ENCODE results near the gene PNPLA8. TPM values are rescaled to one million over a fixed set of nuclear protein-coding genes. Genes with fewer than 3 reads are reported as not detected.

The PNPLA8 gene
- total RNA-seq, 6 experiments from 2014 or later, result 16.2 to 18.7 (median 17.8) TPM

DNA sequence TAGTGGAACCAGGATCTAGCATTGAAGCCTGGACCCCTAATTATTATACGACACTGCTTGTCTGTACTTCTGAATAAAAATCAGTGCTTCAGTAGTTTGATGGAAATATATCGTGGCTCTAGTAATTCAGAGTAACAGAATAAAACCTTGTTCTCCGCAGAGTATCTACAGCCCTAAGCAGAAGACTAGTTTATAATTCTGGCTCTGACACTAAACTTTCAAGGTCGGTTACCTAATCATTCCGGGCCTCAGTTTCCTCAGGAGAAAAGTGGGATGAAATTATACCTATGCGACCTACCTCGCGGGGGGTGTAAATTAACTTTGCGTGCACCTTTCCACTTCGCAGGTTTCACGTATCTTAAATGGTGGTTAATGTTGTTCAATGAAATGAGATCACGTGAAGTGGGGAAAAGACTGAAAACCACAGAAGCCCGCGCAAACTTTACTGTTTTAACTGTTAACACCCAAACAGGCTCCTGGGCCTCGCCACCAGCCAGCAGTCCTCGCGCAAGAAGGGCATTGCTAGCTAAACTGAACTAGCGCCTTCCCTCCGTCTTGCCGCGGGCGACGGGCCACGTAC lies 43.0 kb upstream of the PNPLA8 start:
- H3K4me1 Mint-ChIP-seq (ENCODE audit: low read depth), result peaks cover 37% of the 10 kb centered on the region
- H3K27ac Mint-ChIP-seq, result peak overlapping the region; percentile 99
- peak overlapping the region; percentile 99 for H3K4me3 Mint-ChIP-seq
- H3K27me3 Mint-ChIP-seq (ENCODE audit: insufficient read depth), result no peaks in the 10 kb centered on the region
- TF ChIP-seq, protein P1, sequence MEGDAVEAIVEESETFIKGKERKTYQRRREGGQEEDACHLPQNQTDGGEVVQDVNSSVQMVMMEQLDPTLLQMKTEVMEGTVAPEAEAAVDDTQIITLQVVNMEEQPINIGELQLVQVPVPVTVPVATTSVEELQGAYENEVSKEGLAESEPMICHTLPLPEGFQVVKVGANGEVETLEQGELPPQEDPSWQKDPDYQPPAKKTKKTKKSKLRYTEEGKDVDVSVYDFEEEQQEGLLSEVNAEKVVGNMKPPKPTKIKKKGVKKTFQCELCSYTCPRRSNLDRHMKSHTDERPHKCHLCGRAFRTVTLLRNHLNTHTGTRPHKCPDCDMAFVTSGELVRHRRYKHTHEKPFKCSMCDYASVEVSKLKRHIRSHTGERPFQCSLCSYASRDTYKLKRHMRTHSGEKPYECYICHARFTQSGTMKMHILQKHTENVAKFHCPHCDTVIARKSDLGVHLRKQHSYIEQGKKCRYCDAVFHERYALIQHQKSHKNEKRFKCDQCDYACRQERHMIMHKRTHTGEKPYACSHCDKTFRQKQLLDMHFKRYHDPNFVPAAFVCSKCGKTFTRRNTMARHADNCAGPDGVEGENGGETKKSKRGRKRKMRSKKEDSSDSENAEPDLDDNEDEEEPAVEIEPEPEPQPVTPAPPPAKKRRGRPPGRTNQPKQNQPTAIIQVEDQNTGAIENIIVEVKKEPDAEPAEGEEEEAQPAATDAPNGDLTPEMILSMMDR (IDR thresholded peaks at IDR 0.05), result no peak
- peaks cover 41% of the 10 kb centered on the region for H3K36me3 Mint-ChIP-seq (ENCODE audit: low read depth)
- no peaks in the 10 kb centered on the region for H3K9me3 Mint-ChIP-seq
- no peak for DNase-seq

DNA sequence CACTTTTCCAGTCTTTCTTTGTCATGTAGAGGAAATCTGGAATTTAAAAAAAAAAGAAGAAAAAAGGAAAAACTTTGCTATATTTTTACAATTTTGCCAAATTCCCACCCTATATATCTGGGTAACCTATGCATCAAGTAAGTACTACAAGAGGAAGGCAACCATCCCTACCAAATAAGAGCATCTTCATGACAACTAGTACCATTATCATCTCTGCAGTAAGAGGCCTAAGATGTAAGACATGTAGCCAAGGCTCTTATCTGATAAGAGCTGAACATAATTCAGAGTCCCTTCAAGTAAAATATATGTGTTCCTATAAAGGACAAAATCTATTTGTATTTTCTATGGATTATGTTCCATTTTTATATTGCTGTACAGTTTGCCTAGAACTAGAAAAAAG lies 40.1 kb upstream of the PNPLA8 start:
- Mint-ChIP-seq H3K4me3 (no peak overlapping the region), H3K4me1 (ENCODE audit: low read depth) (peaks cover 36% of the 10 kb centered on the region), H3K27ac (no peak overlapping the region), H3K36me3 (ENCODE audit: low read depth) (peaks cover 49% of the 10 kb centered on the region), H3K27me3 (ENCODE audit: insufficient read depth) (no peaks in the 10 kb centered on the region; the same call in 1 of the 2 replicates), H3K9me3 (no peaks in the 10 kb centered on the region)
- TF ChIP-seq, protein P1 (IDR thresholded peaks at IDR 0.05), result no peak
- DNase-seq, result no peak

DNA sequence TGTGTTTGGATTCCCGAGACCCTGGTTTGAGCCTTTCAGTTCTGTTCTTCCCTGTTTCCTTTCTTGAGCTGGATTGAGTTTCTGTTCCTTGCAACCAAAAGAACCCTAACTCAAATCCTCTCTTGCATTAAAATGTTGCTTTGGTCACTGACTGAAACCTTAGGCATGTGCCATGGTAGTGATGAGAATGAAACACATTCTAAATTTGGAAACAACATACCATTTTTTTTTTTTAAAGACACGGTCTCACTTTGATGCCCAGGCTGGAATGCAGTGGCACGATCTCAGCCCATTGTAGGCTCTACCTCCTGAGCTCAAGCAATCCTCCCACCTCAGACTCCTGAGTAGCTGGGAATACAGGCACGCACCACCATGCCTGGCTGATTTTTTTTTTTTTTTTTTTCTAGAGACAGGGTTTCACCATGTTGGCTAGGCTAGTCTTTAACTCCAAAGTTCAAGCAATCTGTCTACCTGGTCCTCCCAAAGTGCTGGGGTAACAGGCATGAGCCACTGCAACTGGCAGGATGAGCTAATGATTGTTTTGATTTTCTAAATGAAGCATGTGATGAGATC lies 35.2 kb upstream of the PNPLA8 start:
- H3K27me3 Mint-ChIP-seq (ENCODE audit: insufficient read depth), result no peaks in the 10 kb centered on the region; the same call in 1 of the 2 replicates
- DNase-seq, result peak; percentile 31
- TF ChIP-seq, protein P1 (IDR thresholded peaks at IDR 0.05), result no peak
- peaks cover 18% of the 10 kb centered on the region for H3K4me1 Mint-ChIP-seq (ENCODE audit: low read depth)
- peaks cover 54% of the 10 kb centered on the region for H3K36me3 Mint-ChIP-seq (ENCODE audit: low read depth)
- H3K27ac Mint-ChIP-seq, result peak overlapping the region; percentile 43
- peaks cover 12% of the 10 kb centered on the region for H3K9me3 Mint-ChIP-seq
- 0 out of 2 replicates have a peak overlapping the region, but pooled peaks have one; percentile 23 for H3K4me3 Mint-ChIP-seq

DNA sequence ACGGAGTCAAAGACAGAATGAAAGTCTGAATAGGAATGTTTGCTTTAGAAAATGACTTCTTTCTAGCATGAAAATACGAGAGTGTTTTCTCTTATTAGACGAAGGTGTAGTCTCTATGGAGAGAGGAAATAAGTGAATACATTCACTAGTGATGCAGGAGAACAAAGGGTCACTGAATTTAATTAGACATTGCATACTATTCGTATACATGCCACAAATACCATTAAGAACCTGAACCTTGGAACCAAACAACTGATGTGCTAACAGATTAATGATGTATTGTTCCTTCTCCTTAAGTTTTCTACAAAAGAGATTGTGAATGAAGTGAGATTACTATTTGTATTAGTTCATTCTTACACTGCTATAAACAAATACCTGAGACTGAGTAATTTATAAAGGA lies 33.3 kb upstream of the PNPLA8 start:
- DNase-seq, result no peak
- Mint-ChIP-seq H3K9me3 (peaks cover 12% of the 10 kb centered on the region), H3K36me3 (ENCODE audit: low read depth) (peaks cover 42% of the 10 kb centered on the region), H3K27ac (no peak overlapping the region), H3K4me1 (ENCODE audit: low read depth) (peaks cover 18% of the 10 kb centered on the region), H3K4me3 (no peak overlapping the region), H3K27me3 (ENCODE audit: insufficient read depth) (no peaks in the 10 kb centered on the region; the same call in 1 of the 2 replicates)
- TF ChIP-seq, protein P1 (IDR thresholded peaks at IDR 0.05), result no peak

DNA sequence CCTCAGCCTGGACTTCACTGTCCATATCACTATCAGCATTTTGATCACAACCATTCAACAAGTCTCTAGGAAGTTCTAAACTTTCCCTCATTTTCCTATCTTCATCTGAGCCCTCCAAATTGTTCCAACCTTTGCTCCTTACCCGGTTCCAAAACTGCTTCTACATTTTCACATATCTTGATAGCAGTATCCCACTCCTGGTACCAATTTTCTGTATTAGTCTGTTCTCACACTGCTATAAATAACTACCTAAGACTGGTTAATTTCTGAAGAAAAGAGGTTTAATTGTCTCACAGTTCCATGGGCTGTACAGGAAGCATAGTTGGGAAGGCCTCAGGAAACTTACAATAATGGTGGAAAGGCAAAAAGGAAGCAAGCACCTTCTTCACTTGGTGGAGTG lies 31.7 kb upstream of the PNPLA8 start:
- peaks cover 18% of the 10 kb centered on the region for H3K4me1 Mint-ChIP-seq (ENCODE audit: low read depth)
- H3K4me3 Mint-ChIP-seq, result no peak overlapping the region
- no peak overlapping the region for H3K27ac Mint-ChIP-seq
- H3K27me3 Mint-ChIP-seq (ENCODE audit: insufficient read depth), result no peaks in the 10 kb centered on the region; the same call in 1 of the 2 replicates
- TF ChIP-seq, protein P1 (IDR thresholded peaks at IDR 0.05), result no peak
- no peak for DNase-seq
- H3K36me3 Mint-ChIP-seq (ENCODE audit: low read depth), result peaks cover 38% of the 10 kb centered on the region
- peaks cover 12% of the 10 kb centered on the region for H3K9me3 Mint-ChIP-seq

All from HFFc6 (cell line).